Measurements from ENCODE around the gene RLN3.
"Not testable (repeated sequence)": the region's sequence is repeated elsewhere in the genome, so short reads cannot be mapped to it uniquely, and the experiment has no call there.

RLN3 gene

GRCh38 chr19:14023404-14024235, 4.3 kb upstream of the RLN3 start:
- no peak for DNase-seq

GRCh38 chr19:14026652-14027192, 1.2 kb upstream of the RLN3 start:
- DNase-seq = not testable (repeated sequence)

- no peak for DNase-seq
Observed at GRCh38 chr19:14028901-14029300, 953 bp downstream of the RLN3 start.

- DNase-seq = no peak
Observed at GRCh38 chr19:14030997-14031718, 3.2 kb downstream of the RLN3 start.

GRCh38 chr19:14031719-14032480, 4.0 kb downstream of the RLN3 start, which contains the start of gene IL27RA:
TSS of gene IL27RA (plus strand) at chr19:14031762. CDS start at chr19:14031873, 111 bp downstream.
- peak; percentile 81 for DNase-seq

- no peak for DNase-seq
Observed at GRCh38 chr19:14033946-14034345, 6.0 kb downstream of the RLN3 start.

- DNase-seq = not testable (repeated sequence)
Observed at GRCh38 chr19:14035159-14035558, 7.2 kb downstream of the RLN3 start.

- DNase-seq = no peak
Observed at GRCh38 chr19:14035706-14036105, 7.8 kb downstream of the RLN3 start.

GRCh38 chr19:14039181-14039580, 11.2 kb downstream of the RLN3 start:
- no peak for DNase-seq

- DNase-seq = not testable (repeated sequence)
Observed at GRCh38 chr19:14042659-14043608, 15.0 kb downstream of the RLN3 start.

- DNase-seq = not testable (repeated sequence)
Observed at GRCh38 chr19:14047866-14048265, 19.9 kb downstream of the RLN3 start.

GRCh38 chr19:14048443-14049153, 20.6 kb downstream of the RLN3 start:
- peak; percentile 78 for DNase-seq

GRCh38 chr19:14050512-14050911, 22.6 kb downstream of the RLN3 start:
- DNase-seq = no peak

GRCh38 chr19:14050961-14051360, 23.0 kb downstream of the RLN3 start:
- DNase-seq = not testable (repeated sequence)

GRCh38 chr19:14051980-14052379, 24.0 kb downstream of the RLN3 start:
- no peak for DNase-seq

GRCh38 chr19:14052470-14052869, 24.5 kb downstream of the RLN3 start:
- no peak for DNase-seq

GRCh38 chr19:14053032-14053431, 25.1 kb downstream of the RLN3 start:
- no peak for DNase-seq

GRCh38 chr19:14053500-14053899, 25.6 kb downstream of the RLN3 start:
- no peak for DNase-seq

GRCh38 chr19:14054099-14054498, 26.2 kb downstream of the RLN3 start:
- no peak for DNase-seq

GRCh38 chr19:14054721-14055120, 26.8 kb downstream of the RLN3 start:
- no peak for DNase-seq

- DNase-seq = no peak
Observed at GRCh38 chr19:14055396-14055795, 27.4 kb downstream of the RLN3 start.
